Stimulated activated CD4-positive, alpha-beta T cell treated with anti-CD3 and anti-CD28 coated beads, Interleukin-15, amount 100 ng/mL, for 48 hours (primary cell): ENCODE measurements around the gene CCDC85C.

Experiments
- DNase-seq, 2 donors: peaks; one replicate each; pipeline ENCODE4 v3.0.0-alpha.2; 2020; ENCODE audit warnings: low read depth in 2 of 2

CCDC85C gene

GRCh38 chr14:99559286-99559990 is 44.6 kb downstream of the CCDC85C start:
- no peak for DNase-seq

GRCh38 chr14:99556134-99556791 is 47.7 kb downstream of the CCDC85C start:
- DNase-seq: no peak

GRCh38 chr14:99554757-99555531 is 49.1 kb downstream of the CCDC85C start:
- DNase-seq: no peak

- DNase-seq: no peak
Measured at GRCh38 chr14:99554184-99554583, 49.8 kb downstream of the CCDC85C start.

GRCh38 chr14:99552572-99553216 is 51.3 kb downstream of the CCDC85C start:
- DNase-seq: no peak

GRCh38 chr14:99552021-99552553 is 51.9 kb downstream of the CCDC85C start:
- no peak for DNase-seq

- DNase-seq: no peak
Measured at GRCh38 chr14:99551034-99551922, 52.7 kb downstream of the CCDC85C start.

GRCh38 chr14:99550387-99550992 is 53.5 kb downstream of the CCDC85C start:
- no peak for DNase-seq

GRCh38 chr14:99549684-99550083 is 54.3 kb downstream of the CCDC85C start:
- no peak for DNase-seq

- no peak for DNase-seq
Measured at GRCh38 chr14:99548871-99549515, 55.0 kb downstream of the CCDC85C start.

- DNase-seq: no peak
Measured at GRCh38 chr14:99548255-99548654, 55.8 kb downstream of the CCDC85C start.

- DNase-seq: no peak
Measured at GRCh38 chr14:99546234-99546879, 57.6 kb downstream of the CCDC85C start.

- DNase-seq: no peak
Measured at GRCh38 chr14:99545586-99545985, 58.4 kb downstream of the CCDC85C start.

- DNase-seq: no peak
Measured at GRCh38 chr14:99544991-99545390, 59.0 kb downstream of the CCDC85C start.

- DNase-seq: no peak
Measured at GRCh38 chr14:99543985-99544384, 60.0 kb downstream of the CCDC85C start.

- DNase-seq: no peak
Measured at GRCh38 chr14:99543370-99543769, 60.6 kb downstream of the CCDC85C start.

GRCh38 chr14:99542566-99542965 is 61.4 kb downstream of the CCDC85C start:
- DNase-seq: no peak

GRCh38 chr14:99541677-99542470 is 62.1 kb downstream of the CCDC85C start:
- no peak for DNase-seq

- DNase-seq: no peak
Measured at GRCh38 chr14:99541211-99541610, 62.8 kb downstream of the CCDC85C start.
